Effector CD4-positive, alpha-beta T cell (primary cell): ENCODE data around the gene TSEN2.
"Not testable (repeated sequence)": the region's sequence is repeated elsewhere in the genome, so short reads cannot be mapped to it uniquely, and the experiment has no call there.

ENCODE experiments used
- DNase-seq: peaks from one replicate; pipeline ENCODE4 v3.0.0-alpha.2; 2020

The TSEN2 gene

DNA sequence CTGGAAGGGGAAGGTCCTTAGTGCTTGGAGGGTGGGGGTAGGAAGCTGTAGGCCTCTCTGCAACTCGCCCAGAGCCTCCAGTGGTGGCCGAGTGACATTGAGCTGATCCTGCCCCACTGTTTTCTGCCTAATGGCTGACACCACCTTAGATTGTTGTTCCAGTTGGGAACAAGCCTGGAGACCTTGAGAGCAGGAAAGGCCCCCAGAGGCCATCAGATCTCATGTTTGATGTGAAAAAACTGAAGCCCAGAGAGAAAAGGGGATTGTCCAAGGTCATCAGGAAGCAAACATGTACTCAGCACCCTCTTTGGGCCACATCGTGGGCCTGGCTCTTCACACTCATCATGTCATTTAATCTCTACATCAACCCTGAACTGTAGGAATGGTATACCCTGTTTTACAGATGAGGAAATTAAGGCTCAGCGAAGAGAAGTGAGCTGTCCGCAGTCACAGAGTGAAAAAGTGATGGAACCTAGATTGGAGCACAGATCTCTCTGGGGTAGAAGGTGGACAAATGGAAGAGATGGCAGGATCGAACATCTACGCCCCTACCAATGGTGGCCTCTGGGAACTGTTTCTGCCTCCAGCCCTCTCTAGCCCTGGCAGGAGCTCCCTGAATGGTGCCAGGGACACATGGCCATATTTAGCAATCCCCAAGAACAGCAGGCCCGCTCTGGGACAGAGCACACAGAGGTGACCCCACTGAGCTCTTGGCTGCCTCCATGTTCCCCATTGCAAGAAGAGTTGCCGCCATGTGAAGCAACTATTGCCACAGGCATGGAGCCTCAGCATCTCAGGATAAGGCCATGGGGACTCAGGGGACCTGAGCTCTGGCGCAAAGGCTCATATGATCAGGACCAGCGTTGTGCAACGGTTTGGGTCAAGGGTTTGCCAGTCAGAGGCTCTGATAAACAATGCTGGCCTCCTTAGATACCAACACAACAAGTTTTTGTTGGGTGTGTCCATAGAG lies 31.6 kb upstream of the TSEN2 start:
- no peak for DNase-seq

DNA sequence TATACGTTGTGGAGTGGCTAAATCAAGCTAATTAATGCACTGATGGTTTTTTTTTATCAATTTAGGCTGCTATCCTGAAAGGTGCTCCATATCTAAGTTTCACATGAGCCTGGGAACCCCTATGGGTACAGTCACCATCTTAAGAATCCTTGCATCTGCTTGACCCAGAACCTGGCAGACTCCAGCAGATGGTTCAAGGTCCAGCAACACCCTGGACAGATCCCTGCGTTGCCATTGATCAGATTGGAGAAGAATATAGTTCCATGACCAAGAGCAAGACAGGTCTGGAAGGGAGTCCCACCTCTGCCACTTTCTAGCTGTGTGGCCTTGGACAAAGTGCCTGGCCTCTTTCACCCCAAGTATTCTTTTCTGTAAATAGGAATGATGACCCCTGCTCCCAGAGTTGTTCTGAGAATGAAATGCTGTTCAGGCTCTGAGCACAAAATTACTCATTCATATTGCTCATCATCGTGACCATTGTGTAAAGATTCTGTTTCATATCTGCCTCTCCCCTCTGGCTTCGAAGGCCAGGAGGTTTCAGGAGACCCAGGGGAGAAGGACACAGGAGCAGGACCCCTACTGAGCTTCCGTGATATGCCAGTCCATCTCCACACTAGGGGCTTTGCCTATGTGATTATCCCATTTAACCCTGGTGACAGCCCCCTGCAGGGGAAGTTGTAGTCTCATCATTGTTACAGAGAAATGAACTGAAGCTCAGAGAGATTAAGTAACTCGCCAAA lies 30.0 kb upstream of the TSEN2 start:
- no peak for DNase-seq

DNA sequence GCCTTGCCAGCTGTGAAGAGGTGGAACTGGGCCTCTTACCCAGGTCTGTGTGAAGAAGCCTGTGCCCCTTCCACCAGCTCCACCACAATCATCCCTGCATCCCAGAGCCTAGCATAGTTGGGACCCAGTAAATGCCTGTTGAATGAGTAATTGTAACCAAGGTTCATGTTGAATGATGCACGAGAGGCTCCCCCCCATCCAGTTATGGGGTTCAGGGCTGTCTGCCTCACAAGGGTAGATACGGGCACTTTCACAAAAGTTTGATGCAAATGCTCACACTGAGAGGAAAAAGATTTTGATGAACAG lies 29.5 kb upstream of the TSEN2 start:
- no peak for DNase-seq

DNA sequence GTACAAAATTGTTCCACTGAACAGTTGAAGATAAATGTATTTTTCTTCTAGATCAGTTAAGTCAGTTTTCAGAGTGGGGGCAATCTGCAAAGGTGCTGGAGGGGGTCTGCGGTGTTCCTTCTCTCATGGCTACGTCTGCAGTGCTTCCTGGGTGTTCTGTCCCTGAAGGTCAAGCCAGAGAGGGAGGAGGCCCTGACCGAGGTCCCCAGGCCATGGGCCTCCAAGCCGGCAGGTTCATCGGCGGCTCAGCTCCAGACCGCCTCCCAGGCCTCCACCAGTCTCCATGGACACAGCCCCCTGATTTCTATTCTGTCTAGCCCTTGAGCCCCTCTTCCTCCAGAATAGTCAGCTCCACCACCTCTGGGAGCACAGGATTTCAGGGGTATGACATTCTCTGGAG lies 28.5 kb upstream of the TSEN2 start:
- no peak for DNase-seq

DNA sequence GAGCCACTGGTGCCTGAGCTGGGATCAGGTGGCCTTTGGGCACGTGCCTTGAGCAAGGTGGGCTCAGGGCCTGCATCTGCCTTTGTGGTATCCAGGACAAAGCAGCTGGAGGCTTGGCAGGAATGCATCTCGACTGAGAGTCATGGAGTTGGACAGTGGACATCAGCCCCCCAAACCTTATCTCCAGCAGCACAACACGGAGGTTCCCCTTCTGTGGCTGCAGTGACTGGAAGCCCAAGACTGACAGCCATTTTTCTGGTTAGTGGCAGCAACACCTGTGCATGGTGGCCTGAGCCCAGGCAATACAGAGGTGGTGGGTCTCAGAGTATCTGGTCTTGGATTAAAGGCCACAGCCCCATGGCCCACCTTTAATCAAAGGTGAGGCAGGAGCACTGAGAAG lies 27.8 kb upstream of the TSEN2 start:
- no peak for DNase-seq

DNA sequence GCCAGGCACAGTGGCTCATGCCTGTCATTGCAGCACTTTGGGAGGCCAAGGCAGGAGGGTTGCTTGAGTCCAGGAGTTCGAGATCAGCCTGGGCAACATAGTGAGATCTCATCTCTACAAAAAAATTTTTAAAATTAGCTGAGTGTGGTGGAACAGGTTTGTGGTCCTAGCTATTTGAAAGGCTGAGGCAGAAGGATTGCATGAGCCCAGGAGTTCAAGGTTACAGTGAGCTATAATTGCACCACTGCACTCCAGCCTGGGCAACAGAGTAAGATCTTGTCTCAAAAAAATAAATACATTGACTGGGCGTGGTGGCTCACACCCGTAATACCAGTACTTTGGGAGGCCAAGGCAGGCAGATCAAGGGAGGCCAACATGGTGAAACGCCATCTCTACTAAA lies 26.9 kb upstream of the TSEN2 start:
- not testable (repeated sequence) for DNase-seq

DNA sequence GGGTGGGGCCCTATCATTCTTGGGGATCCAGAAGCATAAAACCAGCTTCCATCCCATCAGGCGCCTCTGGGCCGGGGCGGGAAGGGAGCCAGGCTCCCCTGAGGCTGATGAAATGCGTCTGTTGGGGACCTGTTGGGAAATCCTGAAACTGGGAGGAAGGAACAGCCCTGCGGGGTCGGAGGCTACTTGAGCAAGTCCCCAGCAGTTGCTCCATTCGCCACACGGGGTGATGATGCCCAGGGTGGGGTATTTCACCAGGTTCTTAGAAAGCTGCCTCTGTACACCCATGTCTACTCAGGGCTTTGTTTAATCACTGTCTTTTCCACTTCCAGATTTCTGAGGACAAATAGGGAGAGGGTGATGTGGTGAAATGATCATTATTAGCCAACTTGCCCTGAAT lies 25.4 kb upstream of the TSEN2 start:
- DNase-seq, result no peak

DNA sequence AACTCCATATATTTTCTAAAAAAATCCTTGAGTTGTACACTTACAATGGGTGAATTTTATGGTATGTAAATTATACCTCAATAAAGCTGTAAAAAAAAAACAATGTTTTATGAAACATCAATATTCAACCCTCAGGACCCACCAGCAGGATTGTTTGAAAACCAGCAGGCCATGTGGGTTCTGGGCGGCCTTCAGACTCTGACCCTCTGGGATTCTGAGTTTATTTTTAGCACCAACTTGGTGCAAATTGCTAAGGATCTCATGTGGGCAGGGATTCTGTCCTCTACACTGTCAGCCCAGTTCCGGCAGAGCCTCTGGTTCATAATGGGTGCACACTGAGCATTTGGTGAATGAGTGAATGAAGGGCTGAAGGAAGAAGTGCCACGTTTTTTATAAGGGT lies 24.2 kb upstream of the TSEN2 start:
- DNase-seq, result no peak

DNA sequence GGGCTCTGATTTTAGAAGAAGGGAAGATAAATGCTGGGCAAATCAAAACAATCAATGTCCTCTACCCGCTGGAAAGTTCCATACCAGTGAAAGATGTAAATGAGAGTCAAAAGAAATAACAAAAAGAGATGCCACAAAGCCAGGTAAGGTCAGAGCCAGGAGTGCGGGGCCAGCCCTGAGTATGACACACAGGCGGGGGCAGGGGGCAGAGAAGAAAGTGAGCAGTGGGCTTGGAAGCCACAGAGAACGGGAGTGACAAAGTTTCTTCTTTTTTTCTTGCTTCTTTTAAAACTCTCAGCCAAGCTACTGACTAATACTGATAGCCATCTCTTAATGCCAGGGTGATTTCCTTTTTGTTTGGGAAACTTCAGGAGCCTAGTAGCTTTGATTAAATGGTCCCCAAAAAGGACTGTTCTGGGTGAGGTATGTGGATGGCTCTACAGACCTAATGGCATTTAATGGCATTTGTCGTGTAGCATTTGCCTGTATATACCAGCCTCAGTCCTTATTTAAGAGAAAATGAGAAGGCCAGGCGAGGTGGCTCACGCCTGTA lies 23.1 kb upstream of the TSEN2 start:
- DNase-seq, result no peak

DNA sequence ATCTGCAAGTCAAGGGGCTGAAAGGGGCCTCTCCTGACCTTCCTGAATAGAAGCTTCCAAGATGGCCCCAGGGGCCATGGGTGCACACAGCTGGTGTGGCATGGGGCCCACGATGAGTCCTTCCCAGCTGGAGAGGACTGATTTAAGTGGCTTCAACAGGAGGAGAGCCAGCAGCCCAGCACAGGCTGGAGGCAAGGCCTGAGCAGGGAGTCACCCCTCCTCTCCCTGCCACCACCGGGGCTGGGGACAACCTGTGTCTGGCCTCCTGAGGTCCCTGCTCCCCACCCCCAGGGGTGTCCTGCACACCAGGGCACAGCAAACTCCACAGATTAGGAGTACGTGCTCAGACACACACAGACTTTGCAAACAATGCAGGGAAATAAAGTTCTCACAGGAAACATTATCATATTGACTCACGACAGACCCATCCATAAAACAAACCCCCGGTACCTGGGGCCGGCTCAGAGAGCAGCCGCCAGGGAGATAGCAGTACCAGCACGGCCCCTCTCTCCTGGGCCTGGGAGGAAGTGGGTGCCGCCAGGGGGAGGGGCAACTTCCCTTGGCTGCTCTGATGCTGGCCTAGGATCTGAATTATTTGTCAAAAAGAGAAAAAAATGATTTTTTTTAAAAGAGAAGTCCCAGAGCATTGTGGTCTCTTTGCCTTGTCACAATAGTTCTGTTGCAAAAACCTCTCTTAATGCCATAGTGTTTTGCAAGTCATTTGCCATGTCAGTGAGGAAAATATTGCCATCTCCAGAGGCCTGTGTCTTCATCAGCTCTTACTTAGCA lies 21.9 kb upstream of the TSEN2 start:
- DNase-seq, result no peak

DNA sequence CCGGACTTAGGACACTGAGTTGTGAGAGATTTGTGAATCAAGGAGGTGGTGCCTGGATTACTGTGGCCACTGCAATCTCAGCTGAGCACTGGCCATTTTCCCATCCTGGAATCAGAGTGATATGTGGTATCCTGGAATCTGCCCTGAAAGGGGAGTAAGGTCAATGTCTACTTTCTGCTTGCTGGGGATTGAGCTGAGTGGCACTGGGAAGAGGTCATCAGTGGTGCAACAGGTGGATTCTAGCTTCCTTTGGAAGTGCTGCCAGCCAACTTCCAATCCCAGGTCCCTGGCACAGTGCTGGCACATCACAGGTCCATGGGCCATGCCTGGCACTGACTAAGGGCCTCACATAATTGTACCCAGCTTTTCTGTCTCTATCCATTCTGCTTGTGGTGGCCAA lies 20.6 kb upstream of the TSEN2 start:
- DNase-seq, result no peak

DNA sequence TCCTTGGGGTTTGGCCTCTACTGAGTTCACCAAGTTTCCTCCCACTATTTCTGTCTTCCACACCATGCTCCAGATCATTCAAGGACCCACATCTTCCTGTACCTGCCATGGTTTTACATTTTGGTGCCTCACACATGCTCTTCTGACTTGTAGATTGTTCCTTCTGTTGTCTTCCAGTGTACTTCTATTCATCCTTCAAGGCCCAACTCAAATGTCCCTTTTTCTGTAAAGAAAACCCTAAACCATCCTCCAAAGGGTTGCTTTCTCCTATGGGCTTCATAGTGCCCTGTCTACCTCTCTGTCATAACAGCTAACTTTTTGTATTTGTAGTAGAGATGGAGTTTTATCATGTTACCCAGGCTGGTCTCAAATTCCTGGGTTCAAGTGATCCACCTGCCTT lies 20.1 kb upstream of the TSEN2 start:
- DNase-seq, result no peak

DNA sequence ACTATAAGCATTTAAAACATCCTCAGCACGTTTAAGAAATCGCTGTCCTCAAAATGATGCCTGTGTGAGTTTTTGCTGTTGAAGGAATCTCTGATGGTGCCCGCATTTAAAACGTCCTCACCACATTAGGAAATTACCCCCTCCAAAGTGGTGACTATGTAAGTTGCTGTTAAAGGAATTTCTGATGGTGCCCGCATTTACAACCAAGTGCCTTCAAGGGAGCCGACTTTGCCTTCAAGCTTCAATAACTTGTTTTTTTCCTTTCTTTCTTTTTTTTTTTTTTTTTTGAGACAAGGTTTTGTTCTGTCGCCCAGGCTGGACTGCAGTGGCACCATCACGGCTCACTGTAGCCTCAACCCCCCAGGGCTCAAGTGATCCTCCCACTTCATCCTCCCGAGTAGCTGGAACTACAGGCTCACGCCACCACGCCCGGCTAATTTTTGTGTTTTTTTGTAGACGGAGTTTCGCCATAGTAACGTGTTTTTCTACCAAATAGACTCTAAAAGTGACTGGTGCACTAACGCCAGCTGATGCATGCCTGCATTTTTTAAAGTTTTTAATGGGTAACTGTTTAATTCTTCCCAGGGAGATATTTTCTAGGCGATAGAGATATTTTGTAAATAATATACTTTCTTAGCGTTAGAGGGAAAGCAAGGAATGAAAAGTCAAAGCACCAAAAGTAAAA lies 19.0 kb upstream of the TSEN2 start:
- no peak for DNase-seq

DNA sequence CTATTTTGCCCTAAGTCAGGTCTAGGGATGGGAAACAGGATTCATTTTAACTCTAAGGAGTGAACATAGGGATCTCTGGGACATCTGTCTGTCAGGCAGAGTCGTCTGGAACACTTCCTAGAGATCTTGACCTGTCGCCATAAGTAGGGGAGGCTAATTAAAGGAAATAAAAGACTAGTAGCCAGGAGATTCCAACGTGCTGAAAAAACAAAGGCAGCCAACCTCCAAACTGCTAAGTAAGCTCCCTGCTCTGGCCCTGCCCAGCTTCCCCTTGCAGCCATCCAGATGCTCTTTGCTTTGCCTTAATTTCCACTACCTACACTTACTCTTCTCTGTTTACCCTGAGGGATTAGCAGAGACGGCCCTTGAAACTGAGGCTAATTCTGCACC lies 18.4 kb upstream of the TSEN2 start:
- DNase-seq, result no peak

DNA sequence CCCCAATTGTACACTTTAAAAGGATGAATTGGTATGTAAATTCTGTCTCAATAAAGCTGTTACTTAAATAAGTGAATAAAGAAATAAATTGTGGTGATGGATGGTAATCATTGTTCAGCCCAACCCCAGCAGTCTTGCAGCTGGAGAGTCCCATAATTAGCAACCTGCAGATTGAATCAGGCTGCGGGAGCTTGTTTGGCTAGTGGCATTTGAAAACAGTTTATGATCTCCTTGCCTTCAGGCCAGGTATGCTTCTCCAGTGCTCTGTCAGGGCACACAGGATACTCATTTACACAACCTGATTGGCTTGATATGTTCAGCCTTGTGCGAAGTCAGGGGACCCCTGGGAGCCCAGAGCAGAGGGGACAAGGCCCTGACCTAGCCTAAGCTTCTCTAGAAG lies 16.5 kb upstream of the TSEN2 start:
- no peak for DNase-seq

DNA sequence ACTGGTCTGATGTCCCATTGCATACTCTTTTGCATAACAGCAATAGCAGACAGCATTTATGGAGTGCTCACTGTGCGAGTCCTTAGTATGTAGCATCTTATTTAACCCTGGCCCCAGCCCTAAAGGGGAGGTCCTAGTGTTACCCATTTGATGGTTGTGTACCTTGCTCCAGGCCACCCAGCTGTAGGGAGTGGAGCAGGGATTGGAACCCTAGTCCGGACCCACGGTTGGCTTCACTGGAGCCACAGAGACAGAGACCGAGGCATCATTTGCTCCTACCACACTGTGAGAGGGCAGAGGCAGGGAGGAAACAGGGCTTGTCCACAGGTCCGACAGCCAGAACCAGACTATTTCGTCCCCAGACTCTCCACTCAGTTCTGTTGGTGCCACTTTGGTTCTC lies 16.0 kb upstream of the TSEN2 start:
- DNase-seq, result no peak

DNA sequence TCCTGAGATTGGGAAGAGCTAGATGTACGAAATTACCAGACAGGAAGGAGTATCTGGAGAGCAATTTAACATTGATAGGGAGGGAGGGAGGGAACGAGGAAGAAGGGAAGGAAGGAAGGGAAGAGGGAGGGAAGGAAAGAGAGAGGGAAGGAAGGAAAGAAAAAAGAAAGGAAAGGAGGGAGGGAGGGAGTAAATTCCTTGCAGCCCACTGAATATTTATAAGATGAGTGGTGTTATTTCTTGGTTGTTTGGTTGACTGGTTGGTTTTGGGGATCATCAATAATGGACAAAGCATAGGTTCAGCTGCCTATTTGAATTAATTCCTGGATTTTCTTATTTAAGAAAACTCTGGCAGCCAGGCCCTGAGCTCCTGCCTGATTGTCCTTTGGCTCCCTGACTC lies 15.5 kb upstream of the TSEN2 start:
- no peak for DNase-seq

DNA sequence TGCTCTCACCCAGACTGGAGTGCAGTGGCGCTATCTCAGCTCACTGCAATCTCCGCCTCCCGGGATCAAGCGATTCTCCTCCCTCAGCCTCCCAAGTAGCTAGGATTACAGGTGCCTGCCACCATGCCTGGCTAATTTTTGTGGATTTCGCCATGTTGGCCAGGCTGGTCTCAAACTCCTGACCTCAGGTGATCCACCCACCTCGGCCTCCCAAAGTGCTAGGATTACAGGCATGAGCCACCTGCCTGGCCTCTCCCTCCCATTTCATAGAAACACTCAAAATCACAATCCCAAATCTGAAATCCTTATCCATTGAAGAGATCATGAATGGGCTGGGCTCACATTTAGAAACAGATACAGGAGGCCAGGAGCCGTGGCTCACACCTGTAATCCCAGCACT lies 15.1 kb upstream of the TSEN2 start:
- not testable (repeated sequence) for DNase-seq

DNA sequence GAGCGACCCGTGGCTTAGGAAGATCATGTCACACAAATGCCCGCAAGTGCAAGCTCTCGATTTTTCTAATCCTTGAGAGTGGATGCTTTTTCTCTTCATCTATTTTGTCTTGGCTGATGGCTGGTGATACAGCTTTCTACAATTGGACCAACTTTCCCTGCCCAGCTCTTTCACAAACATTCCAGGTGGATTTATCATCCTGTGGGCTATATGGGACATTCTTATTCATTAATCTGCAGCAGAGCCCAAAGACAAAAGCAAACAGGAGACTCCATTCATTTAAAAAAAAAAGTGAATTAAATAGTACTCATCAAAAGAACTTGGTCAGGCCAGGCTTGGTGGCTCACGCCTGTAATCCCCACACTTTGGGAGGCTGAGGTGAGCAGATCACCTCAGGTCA lies 14.2 kb upstream of the TSEN2 start:
- DNase-seq, result no peak

DNA sequence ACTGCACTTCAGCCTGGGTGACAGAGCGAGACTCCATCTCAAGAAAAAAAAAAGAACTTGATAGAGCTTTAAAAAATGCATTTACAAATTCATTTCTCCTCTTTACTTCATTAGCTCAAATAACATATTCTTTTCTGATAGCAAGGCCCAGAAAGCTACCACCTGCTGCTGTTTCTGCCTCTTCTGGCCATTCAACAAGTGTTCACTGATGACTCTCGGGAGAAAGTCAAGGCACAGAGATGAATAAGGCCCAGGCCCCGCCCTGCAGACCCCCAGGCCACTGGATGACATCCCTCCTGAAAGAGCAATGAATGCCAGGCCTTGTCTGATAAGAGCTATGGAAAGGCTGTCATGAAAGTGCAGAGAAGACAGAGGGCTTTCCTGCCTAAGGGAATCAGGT lies 13.6 kb upstream of the TSEN2 start:
- DNase-seq, result no peak

DNA sequence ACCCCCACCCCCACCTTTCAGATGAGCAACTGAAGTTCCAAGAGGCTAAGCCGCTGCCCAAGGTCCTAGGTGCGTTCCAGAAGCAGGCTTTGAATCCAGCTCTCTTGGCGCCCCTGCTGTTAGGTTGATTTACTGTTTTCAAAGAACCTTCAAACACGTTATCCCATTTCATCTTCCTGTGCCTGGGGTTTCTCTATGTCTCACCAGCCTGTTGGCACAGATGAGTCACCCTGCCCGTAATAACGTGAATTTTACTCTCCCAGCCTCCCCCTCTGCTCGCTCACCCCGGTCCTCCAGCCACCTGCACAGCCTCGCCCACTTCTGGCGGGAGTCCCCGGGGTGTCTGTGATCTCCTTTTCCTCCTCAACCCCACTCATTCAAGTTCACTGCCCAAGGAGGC lies 13.0 kb upstream of the TSEN2 start:
- DNase-seq, result no peak

DNA sequence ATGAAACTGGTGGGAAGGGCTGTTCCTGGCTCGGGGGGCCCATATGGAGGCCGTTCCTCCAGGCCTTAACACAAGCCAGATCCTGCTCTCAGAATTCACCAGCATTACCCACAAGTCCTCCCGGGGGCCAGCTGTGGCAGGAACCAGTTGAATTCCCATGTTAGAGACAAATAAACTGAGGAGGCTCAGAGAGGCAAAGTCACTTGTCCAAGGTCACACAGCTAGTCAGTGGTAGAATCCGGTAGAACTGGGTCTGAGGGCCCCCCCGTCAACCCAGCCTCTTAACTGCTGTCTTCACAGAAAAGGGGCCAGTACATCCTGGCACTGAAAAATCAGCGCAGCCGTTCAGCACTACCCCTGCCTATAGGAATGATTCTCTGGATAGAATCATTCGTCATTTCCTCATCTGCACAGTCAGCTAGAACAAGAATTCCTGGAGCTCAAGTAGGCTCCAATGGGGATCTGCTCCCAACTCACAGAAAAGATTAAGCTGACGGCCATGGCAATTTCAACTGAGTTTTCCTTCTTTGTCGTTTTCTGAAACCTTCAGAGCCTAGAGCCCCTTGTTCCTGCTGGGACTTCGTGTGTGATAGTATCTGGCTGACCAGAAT lies 12.2 kb upstream of the TSEN2 start:
- no peak for DNase-seq
